HS-5 (cell line): ENCODE data around the gene NFIX.

Experiments used
- DNase-seq: peaks from one replicate; pipeline ENCODE4 v3.0.0-alpha.2; 2012; ENCODE audit warnings: low read depth

The NFIX gene

DNA sequence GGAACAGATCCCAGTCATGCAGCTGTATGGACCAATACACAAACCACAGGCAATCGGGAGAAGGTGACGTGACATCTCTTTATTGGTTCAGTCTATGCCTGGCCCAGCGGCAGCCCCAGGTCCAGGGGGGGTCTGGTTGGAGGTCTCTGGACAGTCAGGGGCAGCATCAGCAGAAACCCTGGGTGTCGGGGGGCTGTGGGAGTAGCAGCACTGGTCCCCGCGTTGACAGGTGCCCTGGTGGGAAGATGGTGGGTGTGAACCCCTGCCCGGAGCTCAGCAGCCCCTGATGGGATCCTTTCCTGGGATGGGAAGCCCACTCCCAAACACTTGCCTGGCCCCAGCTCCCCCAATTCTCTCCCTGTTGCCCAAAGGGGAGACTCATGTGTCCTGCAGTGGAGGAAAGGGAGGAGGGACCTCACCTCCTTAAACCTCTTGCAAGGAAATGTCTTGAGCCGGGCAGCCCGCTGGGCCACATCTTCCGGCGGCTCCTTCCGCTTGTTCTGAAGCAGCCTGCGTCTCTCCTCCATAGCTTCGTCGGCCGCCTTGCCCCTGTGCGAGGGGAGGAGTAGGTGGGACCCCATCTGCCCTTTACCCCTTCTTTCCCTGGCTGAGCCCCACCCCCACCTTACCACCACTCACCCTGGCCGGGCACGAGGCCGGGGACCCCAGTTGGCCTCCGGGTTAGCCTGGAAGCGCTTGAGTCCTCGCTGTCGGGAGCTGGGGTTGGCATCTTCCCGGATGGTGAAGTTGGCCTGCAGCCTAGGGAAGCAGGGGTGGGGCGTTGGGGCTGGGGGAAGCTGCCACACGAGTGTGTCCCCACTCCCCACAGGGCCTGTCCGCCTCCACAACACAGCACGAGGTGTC lies 109.8 kb downstream of the NFIX start:
- DNase-seq = no peak

DNA sequence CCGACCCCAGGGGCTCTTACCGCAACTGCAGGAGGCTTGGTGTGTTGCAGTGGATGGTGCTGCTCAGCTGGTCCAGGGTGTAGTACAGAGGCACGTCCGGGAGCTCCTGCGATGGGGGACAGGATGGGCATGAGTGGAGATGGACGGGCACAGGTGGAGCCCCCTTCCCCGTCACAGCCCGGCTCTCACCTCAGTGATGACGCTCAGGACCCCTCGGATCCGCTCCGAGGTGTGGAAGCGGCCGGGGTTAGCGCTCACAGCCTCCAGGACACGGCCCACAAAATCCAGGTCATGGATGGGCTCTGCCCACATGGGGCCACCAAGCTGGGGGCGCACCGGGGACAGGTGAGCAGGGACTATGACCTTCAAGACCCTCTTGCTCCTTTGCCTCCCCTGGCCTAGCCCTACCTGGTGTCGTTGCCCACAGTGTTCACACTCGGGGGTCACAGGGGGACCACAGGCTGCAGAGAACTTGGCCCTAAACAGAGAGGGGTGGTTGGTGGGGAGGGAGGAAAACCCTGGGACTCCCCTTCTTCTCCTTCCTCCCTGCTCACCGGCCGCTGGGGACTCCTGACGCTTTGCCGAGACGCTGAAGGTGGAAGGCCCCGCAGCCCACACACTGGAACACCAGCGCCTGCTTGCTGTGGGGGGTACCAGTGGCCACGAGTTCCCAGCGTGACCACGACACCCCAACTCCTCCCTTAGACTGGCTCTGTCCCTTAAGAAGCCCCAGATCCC lies 114.3 kb downstream of the NFIX start:
- DNase-seq = no peak

DNA sequence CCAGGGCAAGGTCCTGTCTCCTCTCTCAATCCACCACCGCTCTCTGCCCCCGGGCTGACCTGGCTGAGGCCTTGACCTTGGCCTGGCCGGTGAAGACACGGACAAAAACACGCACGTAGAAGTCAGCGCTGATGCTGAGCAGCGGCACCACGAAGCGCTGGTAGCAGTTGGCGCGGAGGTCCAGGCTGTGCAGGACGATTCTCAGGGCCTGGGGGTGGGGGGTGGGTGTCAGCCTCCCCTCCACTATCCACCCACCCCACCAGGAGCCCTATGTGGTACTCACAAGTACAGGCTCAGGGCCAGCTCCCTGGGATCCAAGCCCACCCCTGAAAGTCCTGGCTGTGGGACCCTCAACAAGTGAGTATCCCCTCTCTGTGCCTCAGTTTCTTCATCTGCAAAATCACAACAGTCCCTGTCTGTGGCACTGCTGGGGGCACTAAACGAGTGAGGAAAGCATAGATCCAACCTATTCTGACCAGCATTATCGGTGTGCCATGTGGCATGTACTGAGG lies 114.9 kb downstream of the NFIX start:
- no peak for DNase-seq

DNA sequence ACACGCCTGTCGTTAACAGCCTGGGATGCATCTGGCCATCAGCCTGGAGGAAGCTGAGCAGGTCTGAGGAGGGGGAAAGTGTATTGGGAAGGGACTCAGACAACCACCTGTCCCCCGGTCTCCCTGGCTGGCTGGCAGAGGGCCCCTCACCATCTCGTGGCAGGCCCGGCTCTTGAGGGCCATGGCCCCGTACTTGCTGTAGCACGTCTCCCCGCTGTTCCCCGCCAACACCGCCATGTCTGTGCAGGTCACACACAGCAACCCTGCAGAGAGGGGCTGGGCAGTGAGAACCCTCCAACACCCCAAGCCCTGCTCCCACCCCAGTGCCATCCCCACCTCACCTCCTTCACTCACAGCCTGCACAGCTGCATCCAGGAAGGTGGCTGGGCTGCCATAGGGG lies 117.3 kb downstream of the NFIX start:
- DNase-seq = no peak

DNA sequence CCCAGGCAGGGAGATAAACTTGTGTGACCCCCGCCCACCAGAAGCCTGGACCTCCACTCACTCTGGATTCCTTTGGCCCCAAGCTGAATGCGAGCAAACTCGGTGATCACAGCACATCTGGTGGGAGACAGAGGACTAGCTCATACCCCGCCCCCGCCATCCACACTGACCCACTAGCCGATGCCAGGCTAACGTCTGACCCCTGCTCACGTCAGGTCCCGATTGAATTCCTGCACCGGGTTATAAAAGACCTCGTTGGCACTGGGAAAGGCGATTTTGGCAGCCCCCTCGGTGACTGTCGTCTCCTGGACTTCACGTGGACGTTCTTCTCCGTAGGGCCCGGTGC lies 120.6 kb downstream of the NFIX start:
- DNase-seq = no peak

DNA sequence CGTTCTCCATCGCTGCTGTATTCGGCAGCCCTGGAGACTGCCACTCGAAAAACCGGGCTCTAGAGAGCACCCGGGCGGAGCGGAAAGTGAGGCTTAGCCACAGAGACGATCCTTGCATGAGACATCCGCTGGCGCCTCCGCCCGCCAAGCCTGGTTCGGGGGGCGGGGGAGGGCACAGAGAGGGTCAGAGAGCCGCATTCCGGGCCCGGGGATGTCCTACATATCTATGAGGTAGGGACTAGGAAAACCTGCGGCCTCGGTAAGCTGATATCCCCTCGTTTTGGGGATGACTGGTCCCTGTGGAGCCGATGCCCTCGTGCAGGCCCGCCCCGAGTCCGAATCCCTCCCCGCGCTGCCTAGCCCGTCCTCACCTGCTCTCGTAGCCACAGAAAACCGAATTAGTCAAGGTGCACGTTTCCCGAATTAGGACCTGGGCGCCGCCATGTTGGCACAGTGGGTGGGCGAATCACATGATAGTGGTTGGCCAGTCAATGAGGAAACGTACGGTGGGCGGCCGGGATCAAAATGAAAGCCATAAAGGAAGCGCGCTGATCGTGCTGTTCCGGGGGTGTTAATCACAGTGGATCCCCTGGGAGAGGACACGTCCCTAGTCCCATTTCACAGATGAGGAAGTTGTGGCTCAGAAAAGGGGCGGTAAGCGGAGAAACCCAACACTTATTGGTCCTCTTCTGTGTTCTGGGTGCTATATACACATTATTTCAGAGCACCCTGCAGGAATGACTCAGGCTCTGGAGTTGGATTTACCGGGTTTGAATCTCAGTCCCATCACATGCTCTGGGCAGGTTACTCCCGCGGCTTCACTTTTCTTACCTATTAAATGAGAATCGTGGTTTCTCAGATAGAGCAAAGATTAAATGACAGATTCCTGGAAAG lies 121.3 kb downstream of the NFIX start, which contains the start of gene TRMT1:
Gene TRMT1 (minus strand): TSS at position 459 of the 894 bp plus-strand sequence. CDS start 341 bp downstream, at position 118.
- DNase-seq = peak; percentile 87

DNA sequence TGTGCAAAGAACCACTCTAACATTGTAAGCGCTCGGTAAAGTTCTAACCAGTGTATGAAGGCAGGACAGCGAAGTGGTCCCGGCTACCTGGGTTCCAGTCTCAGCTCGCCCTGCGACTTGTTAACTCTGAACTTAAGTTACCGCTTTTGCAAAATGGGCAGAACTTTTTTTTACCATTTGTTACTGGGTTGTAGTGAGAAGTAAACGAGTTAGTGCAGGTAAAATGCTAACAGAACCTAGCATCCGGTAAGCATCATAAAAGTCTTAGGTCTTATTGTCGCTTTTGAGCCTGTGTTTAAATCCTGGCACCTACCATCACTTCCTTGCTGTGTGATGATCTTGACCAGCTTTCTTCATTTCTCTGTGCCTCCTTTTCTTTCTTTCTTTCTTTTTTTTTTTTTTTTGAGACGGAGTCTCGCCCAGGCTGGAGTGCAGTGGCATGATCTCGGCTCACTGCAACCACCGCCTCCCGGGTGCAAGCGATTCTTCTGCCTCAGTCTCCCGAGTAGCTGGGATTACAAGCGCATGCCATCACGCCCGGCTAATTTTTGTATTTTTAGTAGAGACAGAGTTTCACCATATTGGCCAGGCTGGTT lies 122.0 kb downstream of the NFIX start:
- no peak for DNase-seq

DNA sequence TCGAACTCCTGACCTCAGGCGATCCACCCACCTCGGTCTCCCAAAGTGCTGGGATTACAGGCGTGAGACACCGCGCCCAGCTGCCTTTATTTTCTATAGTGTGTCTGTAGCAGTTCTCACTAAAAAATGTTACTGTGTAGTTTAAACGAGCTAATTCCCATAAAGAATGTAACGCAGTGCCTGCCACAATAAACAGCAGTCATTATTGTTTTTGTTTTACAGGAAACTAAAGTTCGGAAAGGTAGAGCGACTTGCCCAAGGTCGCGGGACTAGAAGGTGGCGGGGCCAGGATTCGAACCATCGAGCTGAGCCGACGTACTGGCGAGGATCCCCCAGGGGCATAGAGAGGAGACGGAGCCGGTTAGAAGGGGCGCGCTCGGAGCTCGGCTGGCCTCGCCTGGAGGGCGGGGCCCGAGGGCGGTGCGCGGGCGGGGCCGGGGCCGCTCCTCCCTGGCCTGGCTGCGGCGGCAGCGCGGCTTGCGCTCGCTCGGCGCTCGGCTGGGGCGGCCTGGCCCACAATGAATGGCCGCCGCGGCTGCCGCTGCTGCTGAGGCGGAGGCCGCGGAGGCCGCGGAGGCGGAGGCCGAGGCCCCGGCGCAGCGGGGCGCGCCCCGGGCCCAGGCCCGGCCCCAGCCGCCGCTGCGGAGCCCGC lies 122.6 kb downstream of the NFIX start, which contains the start of gene NACC1:
Gene NACC1 (plus strand): TSS at position 493 of the 652 bp plus-strand sequence. CDS start 16,944 bp downstream, outside the sequence.
- DNase-seq = no peak

DNA sequence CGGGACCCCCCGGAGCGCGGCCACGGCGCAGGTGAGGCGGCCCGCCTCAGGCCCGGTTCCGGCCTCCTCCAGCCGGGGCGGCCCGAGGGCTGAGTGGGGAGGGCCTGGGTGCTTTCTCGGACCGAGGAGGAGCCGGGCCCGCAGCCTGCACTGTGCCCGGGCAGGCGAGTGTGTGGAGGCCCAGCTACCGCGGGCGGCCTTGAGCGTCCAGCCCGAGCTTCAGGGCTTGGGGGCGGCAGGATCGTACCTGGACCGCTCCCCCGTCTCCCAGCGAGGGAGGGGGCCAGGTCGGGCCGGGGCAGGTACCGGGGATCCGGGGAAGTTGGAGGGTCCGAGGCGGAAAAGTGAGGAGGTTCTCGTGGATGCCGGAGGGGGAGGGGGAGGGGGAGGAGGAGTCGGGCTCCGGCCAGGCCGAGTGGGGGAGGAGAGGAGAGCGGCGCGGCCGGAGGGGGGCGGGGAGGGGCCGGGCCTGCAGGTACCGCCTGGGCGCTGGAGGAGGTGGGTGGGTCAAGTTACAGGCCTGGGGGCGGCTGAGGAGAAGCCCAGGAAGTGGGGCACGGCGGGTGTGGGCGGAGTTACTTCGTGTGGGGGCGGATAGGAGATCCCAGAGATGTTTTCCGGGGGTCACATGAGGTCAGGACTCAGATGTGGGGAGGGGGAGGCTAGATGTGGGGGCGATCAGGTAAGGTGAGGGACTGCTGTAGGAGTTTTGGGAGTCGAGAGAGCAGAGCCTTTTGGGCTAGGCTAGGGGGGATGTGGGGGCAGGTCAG lies 123.3 kb downstream of the NFIX start:
- DNase-seq = no peak

DNA sequence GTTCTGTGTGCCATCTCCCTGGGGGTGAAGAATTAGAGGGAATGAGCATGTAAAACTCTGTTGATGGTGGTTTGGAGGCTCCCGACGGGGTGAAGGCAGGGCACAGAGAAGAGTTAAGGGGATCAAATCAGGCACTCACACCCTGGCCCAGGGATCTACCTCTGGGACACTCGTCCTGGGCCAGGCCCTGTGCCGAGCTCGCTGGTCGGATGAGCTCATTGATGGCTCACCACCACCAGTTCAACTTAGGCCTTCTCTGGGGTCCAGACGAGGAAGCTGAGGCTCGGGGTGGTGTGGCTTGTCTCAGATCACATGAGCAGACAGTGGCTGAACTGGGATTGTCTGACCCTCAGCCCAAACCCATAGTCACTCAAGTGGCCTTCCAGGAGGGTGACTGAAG lies 124.4 kb downstream of the NFIX start:
- no peak for DNase-seq

DNA sequence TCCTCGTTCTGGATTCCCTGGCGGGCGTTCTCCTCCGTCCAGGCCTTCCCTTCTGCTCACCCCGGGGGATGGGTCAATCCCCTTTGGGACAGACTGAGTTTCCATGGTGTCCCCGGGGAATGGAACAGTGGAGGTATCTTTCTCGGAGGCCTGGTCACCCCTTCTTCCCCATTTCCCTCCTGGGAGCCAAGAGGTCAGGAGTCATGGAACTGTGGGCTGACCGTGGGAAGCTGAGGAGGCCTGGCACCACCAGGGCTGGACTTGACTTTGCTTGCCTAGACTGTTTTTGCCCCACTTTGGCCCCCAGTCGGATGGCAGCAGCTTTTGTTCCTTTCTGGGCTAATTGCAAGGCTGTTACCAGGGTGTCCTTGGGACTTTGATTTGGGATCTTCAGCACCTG lies 124.8 kb downstream of the NFIX start:
- no peak for DNase-seq

DNA sequence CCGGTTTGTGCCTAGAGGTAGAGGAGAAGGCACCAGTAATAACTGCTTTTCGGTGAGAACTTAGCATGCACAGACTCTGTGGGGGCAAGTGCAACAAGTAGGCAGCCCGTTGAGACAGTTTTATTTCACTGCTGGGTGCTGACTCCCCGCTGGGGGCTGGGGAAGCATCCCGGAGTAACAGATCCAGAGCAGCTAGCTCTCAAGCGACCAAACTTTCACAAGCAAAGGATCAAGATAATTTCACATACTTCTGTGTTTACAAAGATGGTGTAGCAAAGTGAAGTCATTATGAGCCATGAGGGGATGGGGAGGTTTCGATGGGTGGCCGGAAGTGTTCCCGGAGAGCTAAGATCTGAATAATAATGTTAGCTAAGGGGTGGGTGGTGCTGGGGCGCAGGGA lies 125.5 kb downstream of the NFIX start:
- DNase-seq = no peak

DNA sequence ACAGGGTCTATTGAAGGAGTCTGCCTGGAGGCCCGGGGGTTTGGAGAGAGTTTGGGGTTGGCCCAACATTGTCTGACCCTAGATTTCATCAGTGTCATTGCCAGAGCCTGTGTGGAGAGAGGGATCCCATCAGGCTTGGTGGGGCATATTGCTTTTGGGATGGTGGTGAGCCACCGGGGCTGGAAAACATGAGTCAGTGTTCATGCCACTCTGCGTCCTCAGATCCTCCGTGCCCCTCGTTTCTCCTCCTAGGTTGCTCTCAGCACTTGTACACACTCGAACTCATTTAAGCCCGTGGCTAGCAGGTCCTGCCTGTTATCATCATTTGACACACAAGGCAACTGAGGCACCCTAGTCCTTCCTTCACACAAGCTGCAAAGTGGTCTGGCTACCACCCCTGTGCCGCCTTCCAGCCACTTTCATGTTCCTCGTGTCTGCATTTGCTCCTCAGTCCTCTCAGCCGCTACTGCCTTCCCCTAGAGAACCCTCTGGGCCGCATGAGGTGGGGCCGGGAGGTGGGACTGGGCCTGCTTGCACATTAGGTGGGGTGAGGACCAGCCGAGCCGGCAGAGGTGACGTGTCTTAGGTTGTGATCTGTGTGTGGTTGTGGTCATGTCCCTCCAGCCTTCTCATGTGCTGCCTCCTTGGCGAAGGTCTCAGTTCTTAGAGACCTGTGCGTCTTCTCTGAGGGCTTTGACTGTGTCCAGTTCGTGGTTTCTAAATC lies 126.4 kb downstream of the NFIX start:
- no peak for DNase-seq

DNA sequence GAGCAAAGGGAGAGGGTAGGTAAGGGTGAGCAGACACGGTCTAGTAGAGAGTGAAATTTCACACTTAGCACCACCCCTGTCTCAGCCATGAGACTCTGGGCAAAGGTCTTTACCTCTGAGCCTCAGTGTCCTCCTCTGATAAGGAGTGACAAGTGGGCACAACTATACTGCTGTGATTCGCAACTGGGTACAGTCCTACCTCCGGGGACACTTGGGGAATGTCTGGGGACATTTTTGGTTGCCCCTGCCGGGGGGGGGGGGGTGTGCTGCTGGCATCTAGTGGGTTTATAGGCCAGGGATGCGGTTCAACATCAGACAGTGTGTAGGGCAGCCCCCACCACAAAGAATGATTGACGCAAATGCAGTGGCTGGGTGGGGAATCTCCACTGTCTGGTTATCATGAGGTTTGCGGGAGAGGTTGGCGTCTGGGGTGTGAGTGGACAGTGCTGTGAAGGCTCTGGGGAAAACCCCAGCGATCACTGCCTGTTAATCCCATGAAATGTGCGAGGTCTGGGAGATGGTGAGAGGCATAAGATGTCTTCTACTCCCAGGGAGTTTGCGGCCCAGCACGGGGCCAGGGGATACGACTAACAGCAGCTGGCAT lies 127.1 kb downstream of the NFIX start:
- no peak for DNase-seq

DNA sequence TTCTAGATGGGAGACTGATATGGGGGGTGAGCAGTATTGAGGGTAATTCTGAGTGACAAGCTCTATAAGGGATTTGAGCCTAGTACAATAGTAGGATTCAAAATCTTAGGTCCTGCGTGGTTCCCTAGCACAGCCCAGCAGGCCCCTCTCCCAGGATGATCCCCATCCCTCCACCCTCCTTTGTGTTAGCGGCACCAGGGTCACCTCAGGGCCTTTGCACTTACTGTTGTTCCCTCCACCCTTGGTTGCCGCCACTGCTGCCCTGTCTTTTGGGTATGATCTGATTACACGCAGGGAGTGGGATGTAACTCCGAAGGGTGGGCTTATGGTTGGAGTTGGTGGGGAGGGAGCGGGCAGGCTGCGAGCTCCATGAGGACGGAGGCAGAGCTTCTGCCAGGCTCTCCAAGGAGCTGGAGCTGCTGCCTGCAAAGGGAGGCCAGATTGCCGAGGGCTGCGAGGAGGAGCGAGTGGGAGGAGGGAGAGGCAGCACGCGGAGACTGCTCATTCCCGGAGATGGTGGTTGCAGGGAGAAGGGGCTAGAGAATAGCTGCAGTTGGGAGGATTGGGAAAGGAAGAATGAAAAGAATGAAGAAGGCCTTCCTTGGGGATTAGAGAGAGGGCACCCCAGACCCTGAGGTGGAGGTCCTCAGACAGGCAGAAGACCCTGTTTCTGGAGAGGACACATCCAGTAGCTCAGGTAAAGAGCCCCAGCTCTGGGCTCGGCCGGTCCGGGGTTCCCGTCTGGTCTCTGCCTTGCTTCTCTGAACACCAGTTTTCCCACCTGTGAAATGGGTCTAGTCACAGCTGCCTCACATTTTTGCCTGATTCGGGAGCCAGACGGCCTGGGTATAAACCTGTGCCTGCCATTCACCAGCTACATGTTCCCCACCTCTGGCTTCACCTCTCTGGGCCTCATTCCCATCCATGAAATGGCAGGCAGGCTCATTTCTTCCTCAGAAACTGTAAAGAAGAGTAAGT lies 128.0 kb downstream of the NFIX start:
- no peak for DNase-seq

DNA sequence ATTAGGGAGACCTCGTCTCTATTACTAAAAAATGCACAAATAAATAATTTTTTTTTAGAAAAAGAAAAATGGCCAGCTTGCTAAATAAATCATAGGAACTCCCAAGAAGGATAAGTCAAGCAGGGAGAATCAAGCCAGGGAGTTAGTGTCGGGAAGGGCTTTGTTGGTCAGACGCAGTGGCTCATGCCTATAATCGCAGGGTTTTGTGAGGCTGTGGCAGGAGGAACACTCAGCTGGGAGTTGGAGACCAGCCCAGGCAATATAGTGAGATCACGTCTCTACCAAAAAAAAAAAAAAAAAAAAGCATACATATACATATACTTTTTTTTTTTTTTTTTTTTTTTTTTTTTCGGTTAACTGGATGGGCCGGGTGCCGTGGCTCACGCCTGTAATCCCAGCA lies 131.8 kb downstream of the NFIX start:
- no peak for DNase-seq

DNA sequence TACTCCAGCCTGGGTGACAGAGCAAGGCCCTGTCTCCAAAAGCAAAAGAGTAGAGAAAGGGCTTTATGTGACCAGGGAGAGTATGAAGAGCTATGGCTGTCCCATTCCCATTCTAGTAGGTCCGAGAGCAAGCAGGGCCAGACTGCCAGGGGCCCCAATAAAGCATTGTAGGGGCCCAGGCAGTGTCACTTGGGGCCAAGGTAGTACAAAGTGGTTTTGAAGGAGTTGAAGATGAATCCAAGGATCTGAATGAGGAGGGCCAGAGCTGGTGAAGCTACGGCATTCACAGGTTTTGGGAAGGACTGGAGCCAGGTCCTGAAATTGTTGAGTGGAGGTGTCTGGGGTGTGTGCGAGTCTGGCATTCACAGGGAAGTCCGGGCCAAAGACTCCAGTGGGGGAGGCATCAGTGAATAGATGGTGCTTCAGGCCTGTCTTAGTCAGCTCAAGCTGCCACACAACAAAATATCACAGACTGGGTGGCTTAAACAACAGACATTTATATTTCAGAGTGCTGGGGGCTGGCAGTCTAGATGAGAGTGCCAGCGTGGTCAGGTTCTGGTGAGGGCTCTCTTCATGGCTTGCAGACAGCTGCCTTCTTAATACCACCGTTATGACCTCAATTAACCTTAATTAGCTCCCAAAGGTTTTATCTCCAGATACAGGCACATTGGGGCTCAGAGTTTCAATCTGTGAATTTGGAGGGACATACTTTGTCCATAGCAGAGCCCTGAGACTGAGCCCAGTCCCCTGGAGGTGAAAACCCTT lies 132.7 kb downstream of the NFIX start:
- no peak for DNase-seq
